Measurements from ENCODE around the gene HACE1. TPM values are rescaled to one million over a fixed set of nuclear protein-coding genes. Genes with fewer than 3 reads are reported as not detected.
A peak's percentile ranks its signal among the peaks of the same experiment; 100 is the strongest.

Gene HACE1
- total RNA-seq, 1 donor: 16.6 TPM

GRCh38 chr6:104787305-104787704, 72.4 kb downstream of the HACE1 start:
- Histone ChIP-seq H3K79me2 (ENCODE audit: insufficient read depth, low read length) (no peaks in the 10 kb centered on the region), H3K27me3 (ENCODE audit: insufficient read depth, low read length) (no peaks in the 10 kb centered on the region), H2AFZ (ENCODE audit: low read length) (no peak overlapping the region), H3K9me3 (ENCODE audit: low read depth, low read length) (no peaks in the 10 kb centered on the region), H3K27ac (ENCODE audit: low read depth, low read length) (no peak overlapping the region), H4K20me1 (ENCODE audit: insufficient read depth, low read length) (no peaks in the 10 kb centered on the region), H3K4me1 (ENCODE audit: insufficient read depth, low read length) (peaks cover 25% of the 10 kb centered on the region), H3K36me3 (ENCODE audit: insufficient read depth, low read length) (no peaks in the 10 kb centered on the region), H3K4me2 (ENCODE audit: insufficient read depth, low read length) (no peak overlapping the region), H3K4me3 (ENCODE audit: insufficient read depth, low read length) (no peak overlapping the region)
- no peak for TF ChIP-seq CTCF (IDR thresholded peaks at IDR 0.05; ENCODE audit: extremely low read depth, low read depth, low read length)
- DNase-seq (ENCODE audit: insufficient read length, low spot score, missing footprints): no peak

- TF ChIP-seq CTCF (IDR thresholded peaks at IDR 0.05; ENCODE audit: extremely low read depth, low read depth, low read length): no peak
- no peak for DNase-seq (ENCODE audit: insufficient read length, low spot score, missing footprints)
- Histone ChIP-seq H3K4me3 (ENCODE audit: insufficient read depth, low read length) (no peak overlapping the region), H3K9me3 (ENCODE audit: low read depth, low read length) (no peaks in the 10 kb centered on the region), H3K4me2 (ENCODE audit: insufficient read depth, low read length) (no peak overlapping the region), H3K27ac (ENCODE audit: low read depth, low read length) (no peak overlapping the region), H3K4me1 (ENCODE audit: insufficient read depth, low read length) (peaks cover 22% of the 10 kb centered on the region), H3K79me2 (ENCODE audit: insufficient read depth, low read length) (no peaks in the 10 kb centered on the region), H3K27me3 (ENCODE audit: insufficient read depth, low read length) (no peaks in the 10 kb centered on the region), H4K20me1 (ENCODE audit: insufficient read depth, low read length) (no peaks in the 10 kb centered on the region), H3K36me3 (ENCODE audit: insufficient read depth, low read length) (no peaks in the 10 kb centered on the region), H2AFZ (ENCODE audit: low read length) (peak overlapping the region; percentile 28)
Observed at GRCh38 chr6:104784884-104785283, 74.8 kb downstream of the HACE1 start.

GRCh38 chr6:104771258-104771832, 88.4 kb downstream of the HACE1 start:
- no peak overlapping the region for H3K4me2 ChIP-seq (ENCODE audit: insufficient read depth, low read length)
- no peaks in the 10 kb centered on the region for H3K27me3 ChIP-seq (ENCODE audit: insufficient read depth, low read length)
- TF ChIP-seq CTCF (IDR thresholded peaks at IDR 0.05; ENCODE audit: extremely low read depth, low read depth, low read length): peak; percentile 59
- no peaks in the 10 kb centered on the region for H3K79me2 ChIP-seq (ENCODE audit: insufficient read depth, low read length)
- H3K4me3 ChIP-seq (ENCODE audit: insufficient read depth, low read length): no peak overlapping the region
- H4K20me1 ChIP-seq (ENCODE audit: insufficient read depth, low read length): no peaks in the 10 kb centered on the region
- no peak overlapping the region for H2AFZ ChIP-seq (ENCODE audit: low read length)
- no peaks in the 10 kb centered on the region for H3K4me1 ChIP-seq (ENCODE audit: insufficient read depth, low read length)
- no peak for DNase-seq (ENCODE audit: insufficient read length, low spot score, missing footprints)
- H3K36me3 ChIP-seq (ENCODE audit: insufficient read depth, low read length): no peaks in the 10 kb centered on the region
- H3K9me3 ChIP-seq (ENCODE audit: low read depth, low read length): no peaks in the 10 kb centered on the region
- H3K27ac ChIP-seq (ENCODE audit: low read depth, low read length): no peak overlapping the region

- no peak for TF ChIP-seq CTCF (IDR thresholded peaks at IDR 0.05; ENCODE audit: extremely low read depth, low read depth, low read length)
- no peak overlapping the region for H2AFZ ChIP-seq (ENCODE audit: low read length)
Observed at GRCh38 chr6:104768906-104769305, 90.8 kb downstream of the HACE1 start.

More at GRCh38 chr6:104768906-104769305, 90.8 kb downstream of the HACE1 start:
- no peak overlapping the region for H3K27ac ChIP-seq (ENCODE audit: low read depth, low read length)
- H3K36me3 ChIP-seq (ENCODE audit: insufficient read depth, low read length): no peaks in the 10 kb centered on the region
- DNase-seq (ENCODE audit: insufficient read length, low spot score, missing footprints): no peak
- H3K4me2 ChIP-seq (ENCODE audit: insufficient read depth, low read length): no peak overlapping the region
- no peak overlapping the region for H3K4me3 ChIP-seq (ENCODE audit: insufficient read depth, low read length)
- no peaks in the 10 kb centered on the region for H3K9me3 ChIP-seq (ENCODE audit: low read depth, low read length)
- H3K4me1 ChIP-seq (ENCODE audit: insufficient read depth, low read length): no peaks in the 10 kb centered on the region
- no peaks in the 10 kb centered on the region for H3K27me3 ChIP-seq (ENCODE audit: insufficient read depth, low read length)
- no peaks in the 10 kb centered on the region for H4K20me1 ChIP-seq (ENCODE audit: insufficient read depth, low read length)
- H3K79me2 ChIP-seq (ENCODE audit: insufficient read depth, low read length): no peaks in the 10 kb centered on the region

Data from osteoblast (primary cell).